ENCODE measurements around the gene TUBGCP3. TPM values are rescaled to one million over a fixed set of nuclear protein-coding genes. Genes with fewer than 3 reads are reported as not detected.

TUBGCP3 gene
- total RNA-seq, 1 donor from 2014 or later = 14.0 TPM

GRCh38 chr13:112574416-112574815 lies 13.5 kb downstream of the TUBGCP3 start:
- Mint-ChIP-seq H3K27me3 (ENCODE audit: low read depth, unreplicated experiment) (no peaks in the 10 kb centered on the region), H3K4me1 (ENCODE audit: low read depth, unreplicated experiment) (peaks cover 15% of the 10 kb centered on the region), H3K9me3 (ENCODE audit: unreplicated experiment) (peaks cover 8% of the 10 kb centered on the region), H3K27ac (ENCODE audit: unreplicated experiment) (no peak overlapping the region), H3K4me3 (ENCODE audit: unreplicated experiment) (no peak overlapping the region), H3K36me3 (ENCODE audit: low read depth, unreplicated experiment) (peaks cover 8% of the 10 kb centered on the region)
- no peak overlapping the region for H3K27ac ChIP-seq (ENCODE audit: low read depth, low read length)
- H3K27me3 ChIP-seq (ENCODE audit: insufficient read depth, low read length) = no peaks in the 10 kb centered on the region
- no peaks in the 10 kb centered on the region for H3K9me3 ChIP-seq (ENCODE audit: insufficient read depth, low read depth, low read length)
- no peak overlapping the region for H3K9ac ChIP-seq (ENCODE audit: low read length)
- H2AFZ ChIP-seq (ENCODE audit: low read depth, low read length) = no peak overlapping the region
- H3K4me2 ChIP-seq (ENCODE audit: low read length) = no peak overlapping the region
- FAIRE-seq = no peak
- no peak overlapping the region for H3K4me3 ChIP-seq (ENCODE audit: insufficient read depth, low read depth, low read length)
- no peak for DNase-seq (ENCODE audit: low read depth)
- TF ChIP-seq CTCF (IDR thresholded peaks at IDR 0.05; ENCODE audit: insufficient read depth, low read depth, low read length) (no peak), EZH2 (IDR thresholded peaks at IDR 0.05; ENCODE audit: insufficient read depth, low read length) (no peak)
- peaks cover 95% of the 10 kb centered on the region for H3K79me2 ChIP-seq (ENCODE audit: insufficient read depth, low read length)
- H4K20me1 ChIP-seq (ENCODE audit: insufficient read depth, low read length) = peaks cover 60% of the 10 kb centered on the region
- no peaks in the 10 kb centered on the region for H3K36me3 ChIP-seq (ENCODE audit: insufficient read depth, low read length)
- no peaks in the 10 kb centered on the region for H3K4me1 ChIP-seq (ENCODE audit: insufficient read depth, low read length)

GRCh38 chr13:112573710-112574109 lies 14.2 kb downstream of the TUBGCP3 start:
- TF ChIP-seq CTCF (IDR thresholded peaks at IDR 0.05; ENCODE audit: insufficient read depth, low read depth, low read length) (no peak), EZH2 (IDR thresholded peaks at IDR 0.05; ENCODE audit: insufficient read depth, low read length) (no peak)
- H3K36me3 ChIP-seq (ENCODE audit: insufficient read depth, low read length) = no peaks in the 10 kb centered on the region
- peaks cover 95% of the 10 kb centered on the region for H3K79me2 ChIP-seq (ENCODE audit: insufficient read depth, low read length)
- no peak overlapping the region for H3K4me2 ChIP-seq (ENCODE audit: low read length)
- DNase-seq (ENCODE audit: low read depth) = no peak
- no peak overlapping the region for H3K4me3 ChIP-seq (ENCODE audit: insufficient read depth, low read depth, low read length)
- H4K20me1 ChIP-seq (ENCODE audit: insufficient read depth, low read length) = peaks cover 57% of the 10 kb centered on the region
- no peak for FAIRE-seq
- H3K27me3 Mint-ChIP-seq (ENCODE audit: low read depth, unreplicated experiment) = no peaks in the 10 kb centered on the region
- H3K4me3 Mint-ChIP-seq (ENCODE audit: unreplicated experiment) = no peak overlapping the region
- H3K4me1 ChIP-seq (ENCODE audit: insufficient read depth, low read length) = no peaks in the 10 kb centered on the region
- no peaks in the 10 kb centered on the region for H3K9me3 ChIP-seq (ENCODE audit: insufficient read depth, low read depth, low read length)
- peaks cover 15% of the 10 kb centered on the region for H3K4me1 Mint-ChIP-seq (ENCODE audit: low read depth, unreplicated experiment)
- no peak overlapping the region for H3K27ac Mint-ChIP-seq (ENCODE audit: unreplicated experiment)
- H3K27ac ChIP-seq (ENCODE audit: low read depth, low read length) = no peak overlapping the region
- H3K9me3 Mint-ChIP-seq (ENCODE audit: unreplicated experiment) = peaks cover 5% of the 10 kb centered on the region
- H3K36me3 Mint-ChIP-seq (ENCODE audit: low read depth, unreplicated experiment) = peaks cover 5% of the 10 kb centered on the region
- no peak overlapping the region for H3K9ac ChIP-seq (ENCODE audit: low read length)
- H3K27me3 ChIP-seq (ENCODE audit: insufficient read depth, low read length) = no peaks in the 10 kb centered on the region
- H2AFZ ChIP-seq (ENCODE audit: low read depth, low read length) = no peak overlapping the region

GRCh38 chr13:112572366-112572765 lies 15.6 kb downstream of the TUBGCP3 start:
- Mint-ChIP-seq H3K27me3 (ENCODE audit: low read depth, unreplicated experiment) (no peaks in the 10 kb centered on the region), H3K4me3 (ENCODE audit: unreplicated experiment) (no peak overlapping the region), H3K27ac (ENCODE audit: unreplicated experiment) (no peak overlapping the region), H3K36me3 (ENCODE audit: low read depth, unreplicated experiment) (peaks cover 2% of the 10 kb centered on the region), H3K9me3 (ENCODE audit: unreplicated experiment) (peaks cover 2% of the 10 kb centered on the region), H3K4me1 (ENCODE audit: low read depth, unreplicated experiment) (peaks cover 17% of the 10 kb centered on the region)
- TF ChIP-seq CTCF (IDR thresholded peaks at IDR 0.05; ENCODE audit: insufficient read depth, low read depth, low read length) = no peak
- no peak for TF ChIP-seq EZH2 (IDR thresholded peaks at IDR 0.05; ENCODE audit: insufficient read depth, low read length)
- Histone ChIP-seq H3K79me2 (ENCODE audit: insufficient read depth, low read length) (peaks cover 95% of the 10 kb centered on the region), H3K4me3 (ENCODE audit: insufficient read depth, low read depth, low read length) (no peak overlapping the region), H3K4me2 (ENCODE audit: low read length) (no peak overlapping the region), H3K9ac (ENCODE audit: low read length) (no peak overlapping the region), H2AFZ (ENCODE audit: low read depth, low read length) (no peak overlapping the region), H3K27me3 (ENCODE audit: insufficient read depth, low read length) (no peaks in the 10 kb centered on the region), H3K4me1 (ENCODE audit: insufficient read depth, low read length) (no peaks in the 10 kb centered on the region), H3K9me3 (ENCODE audit: insufficient read depth, low read depth, low read length) (no peaks in the 10 kb centered on the region), H3K27ac (ENCODE audit: low read depth, low read length) (no peak overlapping the region), H3K36me3 (ENCODE audit: insufficient read depth, low read length) (peaks cover 2% of the 10 kb centered on the region), H4K20me1 (ENCODE audit: insufficient read depth, low read length) (peaks cover 65% of the 10 kb centered on the region)
- no peak for FAIRE-seq
- DNase-seq (ENCODE audit: low read depth) = no peak
